A549 (cell line): Measurements from ENCODE around the gene HAS3. TPM values are rescaled to one million over a fixed set of nuclear protein-coding genes. Genes with fewer than 3 reads are reported as not detected.

Source experiments
- ATAC-seq, 2 experiments: fragments of 200-7000 bp in 1 of 2; fragments of >200 bp in 1 of 2; cut with Nextera tagmentation in 1 of 2; cut with Tn5 transposase in 1 of 2; 3 replicates each; pipeline versions ENCODE4 v1.8.0 to v1.9.1; 2018 to 2020; ENCODE audit warnings: mild to moderate bottlenecking in 1 of 2, moderate library complexity in 1 of 2
- CTCF ChIA-PET: fragments of 300-600 bp; sonication (Branson Sonifier 250); formaldehyde crosslinking; extraction: SDS; loops from one replicate; lab custom pipeline; 2021; ENCODE audit warnings: antibody characterized with exemption, inconsistent platforms; lab: Yijun Ruan, JAX
- POLR2A ChIA-PET: fragments of 350-600 bp; formaldehyde crosslinking; extraction: SDS; loops from one replicate; lab custom pipeline; 2021; ENCODE audit warnings: antibody characterized with exemption, inconsistent platforms; lab: Yijun Ruan, JAX
- DNase-seq, 2 experiments: peaks; one replicate each; pipeline versions ENCODE4 v3.0.0 to v3.0.0-alpha.2; 2011 to 2016; ENCODE audit warnings: low read depth in 1 of 2, low spot score in 1 of 2
- FAIRE-seq: peaks from 2 replicates; lab custom pipeline; 2011; peaks lifted over from hg19 to GRCh38; lab: Jason Lieb, UNC
- H3K27ac ChIP-seq, 2 experiments: fragments of >200 bp; sonication (Bioruptor Twin); formaldehyde crosslinking; 3 replicates each; pipeline ENCODE4 v1.5.1; 2016 to 2017
- H3K4me1 ChIP-seq: fragments of >200 bp; sonication (Bioruptor Twin); formaldehyde crosslinking; 3 replicates; pipeline ENCODE4 v1.6.1; 2016
- H3K4me2 ChIP-seq: fragments of >200 bp; sonication (Bioruptor Twin); formaldehyde crosslinking; 3 replicates; pipeline ENCODE4 v1.6.1; 2016
- H3K4me3 ChIP-seq: fragments of >200 bp; sonication (Bioruptor Twin); formaldehyde crosslinking; 3 replicates; pipeline ENCODE4 v1.5.1; 2016
- H3K9me3 ChIP-seq: fragments of >200 bp; sonication (Bioruptor Twin); formaldehyde crosslinking; 3 replicates; pipeline ENCODE4 v1.6.1; 2016
- ATOH8 ChIP-seq: fragments of 250-450 bp; sonication (Bioruptor Pico); IDR thresholded peaks from 2 replicates; pipeline ENCODE4 v1.5.0; 2020; ENCODE audit warnings: low read depth, mild to moderate bottlenecking, moderate library complexity
- BCL3 ChIP-seq: fragments of >200 bp; sonication (Bioruptor Twin); formaldehyde crosslinking; IDR thresholded peaks from 3 replicates; pipeline ENCODE4 v1.6.1; 2016
- CBX8 ChIP-seq: fragments of 200-600 bp; sonication (generic); IDR thresholded peaks from 2 replicates; pipeline ENCODE4 v1.6.1; 2016
- CEBPB ChIP-seq, 2 experiments: fragments of >200 bp in 1 of 2; sonication (Bioruptor Twin) in 1 of 2; formaldehyde crosslinking in 1 of 2; IDR thresholded peaks; 2 replicates each; pipeline ENCODE4 v1.6.1; 2012 to 2016
- CTCF ChIP-seq: fragments of >200 bp; sonication (Bioruptor Twin); formaldehyde crosslinking; IDR thresholded peaks from 3 replicates; pipeline ENCODE4 v1.5.1; 2016
- E2F6 ChIP-seq: IDR thresholded peaks from 2 replicates; pipeline ENCODE4 v1.6.1; 2012; ENCODE audit warnings: low read depth, borderline replicate concordance
- EHF ChIP-seq: fragments of 250-450 bp; sonication (Bioruptor Pico); IDR thresholded peaks from 2 replicates; pipeline ENCODE4 v1.5.0; 2020; ENCODE audit warnings: mild to moderate bottlenecking
- EHMT2 ChIP-seq: fragments of 200-600 bp; sonication (generic); IDR thresholded peaks from 2 replicates; pipeline ENCODE4 v1.6.1; 2016; ENCODE audit warnings: antibody characterized with exemption, low read depth, mild to moderate bottlenecking, moderate library complexity
- ELK1 ChIP-seq: fragments of 150-350 bp; IDR thresholded peaks from 2 replicates; pipeline ENCODE4 v1.6.1; 2014; ENCODE audit warnings: low read depth, mild to moderate bottlenecking, low read length
- FOSL2 ChIP-seq, 2 experiments: fragments of 450-650 bp in 1 of 2; fragments of >200 bp in 1 of 2; sonication (Bioruptor Twin) in 1 of 2; formaldehyde crosslinking; IDR thresholded peaks; 2 replicates each; pipeline versions ENCODE4 v1.5.0 to v1.6.1; 2016 to 2020; ENCODE audit warnings: mild to moderate bottlenecking in 1 of 2, moderate library complexity in 1 of 2
- HDAC2 ChIP-seq: fragments of 200-600 bp; sonication (generic); IDR thresholded peaks from 2 replicates; pipeline ENCODE4 v1.6.1; 2016
- HES2 ChIP-seq: fragments of >200 bp; sonication (Bioruptor Twin); formaldehyde crosslinking; IDR thresholded peaks from 2 replicates; pipeline ENCODE4 v1.6.1; 2016
- HMGXB4 ChIP-seq: fragments of 250-450 bp; sonication (Bioruptor Pico); IDR thresholded peaks from 2 replicates; pipeline ENCODE4 v1.5.0; 2021; ENCODE audit warnings: mild to moderate bottlenecking, moderate library complexity, borderline replicate concordance
- HOXB13 ChIP-seq: fragments of 250-450 bp; sonication (Bioruptor Pico); IDR thresholded peaks from 2 replicates; pipeline ENCODE4 v1.5.0; 2020; ENCODE audit warnings: low read depth, mild to moderate bottlenecking, moderate library complexity
- JUNB ChIP-seq: fragments of >200 bp; sonication (Bioruptor Twin); formaldehyde crosslinking; IDR thresholded peaks from 2 replicates; pipeline ENCODE4 v1.6.1; 2016
- KDM1A ChIP-seq: fragments of 200-600 bp; sonication (generic); IDR thresholded peaks from 2 replicates; pipeline ENCODE4 v1.6.1; 2016; ENCODE audit warnings: low read depth, mild to moderate bottlenecking
- KDM5A ChIP-seq: fragments of 200-600 bp; sonication (generic); IDR thresholded peaks from 2 replicates; pipeline ENCODE4 v1.6.1; 2016; ENCODE audit warnings: antibody characterized with exemption, mild to moderate bottlenecking
- MAFK ChIP-seq: fragments of 450-650 bp; IDR thresholded peaks from 2 replicates; pipeline ENCODE4 v1.6.1; 2014; ENCODE audit not compliant: partially characterized antibody
- MAX ChIP-seq: IDR thresholded peaks from 2 replicates; pipeline ENCODE4 v1.6.1; 2012
- NR3C1 ChIP-seq: fragments of >200 bp; sonication (Bioruptor Twin); formaldehyde crosslinking; IDR thresholded peaks from 3 replicates; pipeline ENCODE4 v1.6.1; 2017
- POLR2A ChIP-seq: IDR thresholded peaks from 2 replicates; pipeline ENCODE4 v1.6.1; 2012; ENCODE audit warnings: mild to moderate bottlenecking, low read length
- RARB ChIP-seq: fragments of 250-450 bp; sonication (Bioruptor Pico); IDR thresholded peaks from 2 replicates; pipeline ENCODE4 v1.8.0; 2021; ENCODE audit warnings: mild to moderate bottlenecking, moderate library complexity
- RFX5 ChIP-seq: fragments of 450-650 bp; IDR thresholded peaks from 2 replicates; pipeline ENCODE4 v1.7.1; 2014; ENCODE audit warnings: antibody characterized with exemption, mild to moderate bottlenecking, moderate library complexity
- RNF2 ChIP-seq: fragments of 200-600 bp; sonication (generic); IDR thresholded peaks from 2 replicates; pipeline ENCODE4 v1.6.1; 2016; ENCODE audit warnings: low read depth, mild to moderate bottlenecking, antibody characterized with exemption, moderate library complexity, borderline replicate concordance
- SMC3 ChIP-seq: fragments of >200 bp; sonication (Bioruptor Twin); formaldehyde crosslinking; IDR thresholded peaks from 3 replicates; pipeline ENCODE4 v1.6.1; 2018; ENCODE audit warnings: inconsistent platforms
- TP53 ChIP-seq: fragments of 250-450 bp; sonication (Bioruptor Pico); IDR thresholded peaks from 2 replicates; pipeline ENCODE4 v1.5.0; 2021; ENCODE audit warnings: mild to moderate bottlenecking, moderate library complexity
- ZC3H11A ChIP-seq: fragments of 450-650 bp; IDR thresholded peaks from 2 replicates; pipeline ENCODE4 v1.6.1; 2014; ENCODE audit warnings: antibody characterized with exemption, mild to moderate bottlenecking
- ZSCAN20 ChIP-seq: fragments of 250-450 bp; sonication (Bioruptor Pico); IDR thresholded peaks from 2 replicates; pipeline ENCODE4 v1.8.0; 2022; ENCODE audit warnings: mild to moderate bottlenecking, moderate library complexity
- WGBS: methylation state at CpG from one replicate; pipeline ENCODE4 v1.1.6; 2017; ENCODE audit errors: missing lambda C conversion rate; 5-methylcytosine and 5-hydroxymethylcytosine counted together
- polyA minus RNA-seq: library from RNA; depleted of rRNA, polyadenylated mRNA; stranded (reverse); fragments of >200 nt; gene quantifications from 2 replicates; pipeline ENCODE4 v1.2.3, GENCODE V29; 2011; rRNA and poly(A)+ RNA removed
- polyA plus RNA-seq, 4 experiments: library from polyadenylated mRNA; depleted of rRNA in 3 of 4; stranded (reverse); fragments of >200 nt; fragmentation: RNase III in 1 of 4; extraction: RNeasy Plus Mini Kit Qiagen cat#74134 plus additional on column Dnase treatment in 1 of 4; gene quantifications; 2 replicates in 3 of 4; 3 replicates in 1 of 4; pipeline ENCODE4 v1.2.3, GENCODE V29; 2011 to 2017

Gene HAS3
- 9.1 and 11.1 TPM in 2 replicates for polyA plus RNA-seq (2011; rRNA removed)
- polyA plus RNA-seq (2012; cell fraction: cytosol; rRNA removed), result 23.0 and 37.0 TPM in 2 replicates
- 51.5 and 90.9 TPM in 2 replicates for polyA plus RNA-seq (2012; cell fraction: nucleus; rRNA removed)
- polyA plus RNA-seq (2017; fragmentation: RNase III; extraction: RNeasy Plus Mini Kit Qiagen cat#74134 plus additional on column Dnase treatment), result 12.4 to 18.6 TPM (median 14.1 TPM) in 3 replicates
- polyA minus RNA-seq, result 16.0 and 17.6 TPM in 2 replicates

- POLR2A ChIA-PET, result interaction anchor here (0.6 to 1.7 kb wide), 11 partner anchors 9 to 153 kb away, joined by 3 to 10 read pairs (median 4); no protein-coding TSS in a partner anchor
- Histone ChIP-seq H3K4me3 (peak within 1 kb of the TSS; percentile 91), H3K4me2 (peak within 1 kb of the TSS; percentile 84), H3K4me1 (peaks cover 28% of the 10 kb centered on the region), H3K9me3 (no peaks in the 10 kb centered on the region), H3K27ac (peak within 1 kb of the TSS; percentile 88 to 94)
- DNase-seq (peak; percentile 81 to 84), ATAC-seq (peak; percentile 80 to 85), FAIRE-seq (peak; percentile 97)
- CTCF ChIA-PET, result interaction anchor here (0.6 to 5.3 kb wide), 36 partner anchors 9 to 359 kb away, joined by 3 to 32 read pairs (median 4); no protein-coding TSS in a partner anchor
- WGBS, result 3% methylated on average over 17 of the region's 80 CpGs
- TF ChIP-seq HES2, result no peak
- TF ChIP-seq KDM5A, result no peak
- no peak for TF ChIP-seq ELK1
- TF ChIP-seq POLR2A, result peak; percentile 98
- no peak for TF ChIP-seq HOXB13 (CRISPR knock-in tag)
- no peak for TF ChIP-seq EHF (CRISPR knock-in tag)
- TF ChIP-seq CBX8, result no peak
- peak; percentile 56 for TF ChIP-seq MAX
- TF ChIP-seq BCL3, result 0 out of 3 replicates have a peak, but pooled peaks have one; percentile 65
- no peak for TF ChIP-seq HDAC2
- TF ChIP-seq EHMT2, result no peak
- TF ChIP-seq NR3C1, result no peak
- TF ChIP-seq MAFK, result no peak
- TF ChIP-seq CEBPB (IDR thresholded peaks at IDR 0.05), result no peak
- TF ChIP-seq ATOH8 (CRISPR knock-in tag), result no peak
- TF ChIP-seq CTCF, result peak; percentile 68
- TF ChIP-seq SMC3, result peak; percentile 89
- no peak for TF ChIP-seq RNF2
- TF ChIP-seq HMGXB4, result no peak
- no peak for TF ChIP-seq ZSCAN20
- TF ChIP-seq E2F6, result peak; percentile 10; the same call in 1 of the 2 replicates
- TF ChIP-seq RARB (CRISPR knock-in tag), result no peak
- TF ChIP-seq JUNB, result 0 out of 2 replicates have a peak, but pooled peaks have one; percentile 17
- no peak for TF ChIP-seq FOSL2 (IDR thresholded peaks at IDR 0.05)
- TF ChIP-seq FOSL2 (CRISPR knock-in tag; IDR thresholded peaks at IDR 0.05), result no peak
- TF ChIP-seq TP53 (CRISPR knock-in tag), result no peak
- no peak for TF ChIP-seq ZC3H11A
- no peak for TF ChIP-seq KDM1A
- no peak for TF ChIP-seq RFX5
These were observed at the start of gene HAS3 for GRCh38 chr16:69105501-69106361. Gene HAS3 (plus strand): TSS chr16:69105653. CDS start chr16:69109396, 3,743 bp downstream.
